GM12878 (cell line): ENCODE measurements around the gene DPYSL3.

Source experiments
- CTCF ChIP-seq, 3 experiments: IDR thresholded peaks in 2 of 3; conservative IDR thresholded peaks in 1 of 3; 2 replicates each; pipeline ENCODE4 v1.5.1; 2011; ENCODE audit warnings: low read depth in 3 of 3, low read length in 3 of 3, mild to moderate bottlenecking in 3 of 3, control low read depth in 2 of 3, moderate library complexity in 2 of 3, inconsistent platforms in 1 of 3, mixed read lengths in 1 of 3; ENCODE audit not compliant: control insufficient read depth in 2 of 3, insufficient read depth in 1 of 3; ENCODE audit errors: extremely low read depth in 1 of 3
- EGR1 ChIP-seq, 2 experiments: IDR thresholded peaks; 1 replicate in 1 of 2; 2 replicates in 1 of 2; pipeline ENCODE4 v1.6.1; 2011 to 2012; ENCODE audit warnings: low read depth in 2 of 2, low read length in 2 of 2, borderline replicate concordance in 1 of 2, mild to moderate bottlenecking in 1 of 2, moderate library complexity in 1 of 2
- EZH2 ChIP-seq: IDR thresholded peaks from 2 replicates; pipeline ENCODE4 v1.6.1; 2012; ENCODE audit warnings: low read depth, mild to moderate bottlenecking, control low read depth, inconsistent platforms, low read length, borderline replicate concordance; ENCODE audit not compliant: control insufficient read depth
- JUND ChIP-seq: IDR thresholded peaks from 2 replicates; pipeline ENCODE4 v1.6.1; 2012; ENCODE audit warnings: low read depth, mild to moderate bottlenecking, low read length, improper control_type of control experiment, moderate library complexity
- NRF1 ChIP-seq: conservative IDR thresholded peaks from 2 replicates; pipeline ENCODE4 v1.6.1; 2011; ENCODE audit warnings: mild to moderate bottlenecking, low read depth, low read length, improper control_type of control experiment
- PAX8 ChIP-seq: fragments of 450-650 bp; IDR thresholded peaks from 2 replicates; pipeline ENCODE4 v1.6.1; 2017; ENCODE audit warnings: mild to moderate bottlenecking, moderate library complexity
- RFX5 ChIP-seq: IDR thresholded peaks from 2 replicates; pipeline ENCODE4 v1.6.1; 2011; ENCODE audit warnings: low read depth, low read length, improper control_type of control experiment
- SIX5 ChIP-seq: IDR thresholded peaks from 2 replicates; pipeline ENCODE4 v1.6.1; 2011; ENCODE audit warnings: mild to moderate bottlenecking, low read depth, low read length, moderate library complexity; ENCODE audit not compliant: severe bottlenecking
- SMAD5 ChIP-seq: IDR thresholded peaks from 2 replicates; pipeline ENCODE4 v1.6.1; 2016; ENCODE audit warnings: antibody characterized with exemption, low read depth
- SP1 ChIP-seq: IDR thresholded peaks from one replicate; pipeline ENCODE4 v1.6.1; 2011; ENCODE audit warnings: low read depth, low read length
- TCF3 ChIP-seq: IDR thresholded peaks from 2 replicates; pipeline ENCODE4 v1.6.1; 2012; ENCODE audit warnings: low read depth, mild to moderate bottlenecking, low read length, borderline replicate concordance; ENCODE audit not compliant: insufficient read depth
- ZBED1 ChIP-seq: IDR thresholded peaks from 2 replicates; pipeline ENCODE4 v1.6.1; 2016; ENCODE audit warnings: borderline replicate concordance
- ZNF274 ChIP-seq: IDR thresholded peaks from one replicate; pipeline ENCODE4 v1.8.0; 2011; ENCODE audit not compliant: insufficient read length, insufficient read depth

DNA sequence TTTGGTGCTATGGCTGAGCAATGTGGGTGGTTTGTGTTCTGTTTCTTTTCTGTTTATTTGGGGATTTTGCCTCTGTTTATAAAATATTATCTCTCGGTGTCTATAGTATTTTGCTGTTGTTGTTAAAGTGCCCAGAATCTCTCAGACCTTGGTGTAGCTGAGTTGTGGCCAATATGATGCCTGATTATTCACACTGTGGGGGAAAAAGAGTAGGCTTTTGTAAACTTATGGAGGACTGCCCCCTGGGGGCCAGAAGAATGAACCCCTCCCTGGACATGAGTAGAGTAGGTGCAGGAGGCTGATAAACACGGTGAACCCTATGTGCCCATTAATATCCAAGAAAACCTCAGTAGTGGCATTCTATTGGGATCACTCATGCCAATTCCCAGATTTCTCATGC lies 49.0 kb upstream of the DPYSL3 start:
- no peak for TF ChIP-seq TCF3
- TF ChIP-seq RFX5 = no peak
- no peak for TF ChIP-seq NRF1
- TF ChIP-seq SP1 = no peak
- TF ChIP-seq ZNF274 = no peak
- TF ChIP-seq ZBED1 = no peak
- TF ChIP-seq SIX5 = no peak
- TF ChIP-seq CTCF (IDR thresholded peaks at IDR 0.05 in 2 of 3, conservative IDR thresholded peaks at IDR 0.05 in 1 of 3; ENCODE audit: control insufficient read depth in 2 of 3, extremely low read depth in 1 of 3, insufficient read depth in 1 of 3, low read depth in 3 of 3, low read length in 3 of 3) = peak; percentile 35 to 61 (median 48); a peak in 5 of 6 replicates
- TF ChIP-seq JUND = no peak
- no peak for TF ChIP-seq EZH2
- TF ChIP-seq EGR1 (IDR thresholded peaks at IDR 0.05; ENCODE audit: borderline replicate concordance in 1 of 2, low read depth in 2 of 2, low read length in 2 of 2) = no peak
- TF ChIP-seq SMAD5 = no peak
- no peak for TF ChIP-seq PAX8
